ENCODE data around the gene AFAP1.
A peak's percentile ranks its signal among the peaks of the same experiment; 100 is the strongest.

The AFAP1 gene

DNA sequence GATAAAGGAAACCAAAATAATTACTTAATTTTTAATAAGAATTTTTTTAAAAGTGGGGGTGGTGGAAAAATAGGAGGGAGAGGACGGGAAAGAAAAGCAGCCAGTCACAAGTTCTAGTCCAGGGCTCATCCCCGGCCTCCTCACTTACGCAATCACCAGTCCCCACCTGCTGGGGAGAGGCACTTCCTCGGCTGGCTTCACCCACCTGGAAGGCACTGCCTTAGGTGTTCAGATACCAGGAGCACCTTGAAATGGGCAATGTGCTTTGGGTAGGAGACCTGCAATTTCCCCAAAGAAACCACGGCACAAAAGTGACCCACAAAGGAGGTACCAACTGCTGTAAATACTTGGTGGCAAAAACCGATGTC lies 23.8 kb downstream of the AFAP1 start:
- DNase-seq (ENCODE audit: low read depth) = no peak

DNA sequence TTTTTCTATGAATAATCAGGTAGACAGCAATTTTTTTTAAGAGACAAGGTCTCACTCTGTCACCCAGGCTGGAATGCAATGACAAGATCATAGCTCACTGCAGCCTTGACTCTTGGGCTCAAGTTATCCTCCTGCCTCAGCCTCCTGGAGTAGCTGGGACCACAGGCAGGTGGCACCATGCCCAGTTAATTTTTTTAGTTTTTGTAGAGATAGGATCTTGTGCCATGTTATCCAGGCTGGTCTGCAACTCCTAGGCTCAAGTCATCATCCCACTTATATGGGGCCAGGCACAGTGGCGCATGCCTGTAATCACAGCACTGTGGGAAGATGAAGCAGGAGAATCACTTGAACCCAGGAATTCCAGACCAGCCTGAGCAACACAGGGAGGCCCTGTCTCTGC lies 26.8 kb downstream of the AFAP1 start:
- DNase-seq (ENCODE audit: low read depth) = no peak

DNA sequence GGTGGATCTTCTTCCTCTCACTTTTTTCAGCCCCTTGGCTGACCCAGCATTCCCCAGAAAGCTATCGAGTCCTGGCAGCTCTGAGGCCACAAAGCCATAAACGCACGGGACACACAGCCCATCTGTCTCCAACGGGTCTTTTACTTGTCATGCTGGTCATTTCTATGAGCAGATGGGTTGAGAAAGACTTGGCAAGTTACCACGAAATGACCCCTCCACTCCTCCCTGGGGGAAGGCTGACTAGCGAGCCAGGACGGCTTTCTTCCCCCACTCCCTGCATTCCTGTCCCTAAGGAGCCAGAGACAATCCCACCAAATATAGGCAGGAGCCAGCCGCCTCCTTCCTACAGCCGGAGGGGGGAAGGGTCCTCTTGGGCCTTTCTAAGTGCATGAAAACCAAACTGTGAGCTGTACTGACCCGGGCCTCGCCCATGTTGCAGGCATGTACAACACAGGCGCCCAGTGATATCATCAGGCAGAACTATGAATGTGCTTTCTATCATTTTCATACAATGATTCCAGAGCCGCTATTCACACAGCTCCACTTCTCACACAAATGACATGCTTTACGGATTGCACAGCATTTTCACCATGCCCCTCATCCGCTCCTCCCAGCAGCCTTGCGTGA lies 28.6 kb downstream of the AFAP1 start:
- DNase-seq (ENCODE audit: low read depth) = peak; percentile 85

DNA sequence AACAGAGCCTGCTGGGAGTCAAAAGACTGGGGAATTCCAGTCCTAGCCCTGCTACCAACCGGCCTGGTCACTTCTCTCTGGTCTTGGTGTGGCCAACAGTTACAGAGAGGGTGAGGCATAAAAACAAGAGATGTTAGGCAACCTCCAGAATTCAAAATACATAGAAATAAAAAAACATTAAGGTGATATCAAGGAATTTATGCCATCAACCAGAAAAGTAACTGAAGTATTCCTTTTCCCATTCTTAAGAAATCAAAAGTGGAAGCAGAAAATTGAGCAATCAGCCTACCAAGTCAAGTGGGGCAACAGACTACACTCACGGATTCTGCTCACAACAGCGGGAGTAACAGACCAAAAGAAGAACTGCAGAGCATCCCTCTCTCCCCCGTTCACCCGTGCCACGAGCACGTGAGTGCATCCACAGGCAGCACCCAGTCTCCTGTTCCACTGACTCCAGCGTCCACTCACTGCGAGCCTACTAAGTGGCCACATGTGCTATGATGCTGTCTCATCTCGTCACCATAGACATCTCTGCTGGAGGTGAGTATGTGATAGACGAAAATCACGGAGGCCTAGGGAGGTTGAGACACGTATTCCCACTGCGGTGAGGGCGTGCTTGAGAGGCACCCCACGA lies 29.3 kb downstream of the AFAP1 start:
- peak; percentile 76 for DNase-seq (ENCODE audit: low read depth)

DNA sequence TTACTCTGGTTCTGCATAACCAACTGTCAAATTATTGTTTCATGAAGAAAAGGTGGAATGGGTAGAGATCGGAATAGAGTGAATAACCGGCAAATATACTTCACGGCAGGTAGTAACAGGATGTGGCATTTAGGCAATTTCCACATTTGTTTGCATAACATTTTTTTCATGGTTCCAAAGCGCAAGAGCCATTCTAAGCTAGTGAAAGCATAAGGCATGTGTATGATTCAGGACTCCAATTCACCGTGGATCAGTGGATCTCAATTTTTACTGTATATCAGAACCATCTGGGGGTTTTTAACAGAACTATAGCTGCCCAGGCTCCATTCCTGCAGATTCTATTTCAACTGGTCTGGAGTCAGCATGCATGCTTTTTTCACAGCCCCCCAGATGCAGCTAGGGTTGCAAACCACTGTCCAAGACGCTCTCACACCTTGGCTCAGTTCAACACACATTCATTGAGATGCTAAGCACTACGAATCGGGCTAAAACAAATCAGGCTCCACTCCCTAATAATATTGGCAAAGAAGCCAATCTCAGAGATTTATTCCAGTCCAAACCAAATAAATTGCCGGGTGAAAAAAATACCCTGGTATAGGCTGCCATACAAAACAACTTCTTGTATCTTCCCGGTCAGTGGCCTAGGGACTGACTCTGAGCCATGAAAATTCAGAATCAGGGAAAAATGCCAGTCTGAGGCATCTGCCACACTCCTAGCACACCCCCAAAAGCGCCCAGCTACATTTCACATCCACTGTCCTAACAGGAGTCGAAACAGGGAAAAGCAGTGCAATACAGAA lies 30.0 kb downstream of the AFAP1 start:
- peak; percentile 51 for DNase-seq (ENCODE audit: low read depth)

DNA sequence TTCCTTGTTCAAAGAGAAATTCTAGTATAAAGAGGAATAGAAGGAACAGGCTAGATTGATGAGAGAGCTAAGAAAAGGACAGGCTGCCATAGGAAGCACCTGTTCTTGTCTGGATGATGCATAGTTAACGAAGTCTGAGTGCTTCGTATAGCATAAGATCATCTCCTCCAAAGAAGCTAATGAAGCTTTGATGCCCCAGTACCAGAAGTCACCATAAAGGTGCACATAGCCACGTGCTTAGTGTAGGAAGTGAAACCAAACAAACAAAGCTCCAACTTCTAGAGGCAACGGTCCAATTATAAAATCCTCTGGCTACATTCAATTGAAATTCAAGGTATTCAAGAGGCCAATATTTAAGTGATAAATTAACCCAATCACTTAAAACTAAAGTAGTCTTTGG lies 31.0 kb downstream of the AFAP1 start:
- DNase-seq (ENCODE audit: low read depth) = no peak

DNA sequence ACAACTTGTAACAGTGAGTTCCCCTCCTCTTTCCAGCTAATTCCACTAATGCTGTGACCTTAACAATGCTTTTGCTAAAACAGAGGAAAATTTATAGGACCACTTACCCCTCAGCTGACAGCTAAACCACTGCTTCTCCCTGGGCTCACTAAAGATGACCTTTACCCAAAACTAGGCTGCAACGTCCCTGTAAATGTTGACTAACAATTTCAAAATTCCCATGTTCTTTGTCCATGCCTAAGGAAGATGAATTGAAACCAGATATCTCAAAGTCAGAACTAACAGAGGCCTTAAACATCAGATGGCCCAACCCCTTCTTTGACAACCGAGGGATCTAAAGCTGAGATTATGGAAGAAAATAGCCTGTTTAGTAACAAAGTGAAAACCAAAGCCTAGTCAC lies 32.5 kb downstream of the AFAP1 start:
- DNase-seq (ENCODE audit: low read depth) = no peak

DNA sequence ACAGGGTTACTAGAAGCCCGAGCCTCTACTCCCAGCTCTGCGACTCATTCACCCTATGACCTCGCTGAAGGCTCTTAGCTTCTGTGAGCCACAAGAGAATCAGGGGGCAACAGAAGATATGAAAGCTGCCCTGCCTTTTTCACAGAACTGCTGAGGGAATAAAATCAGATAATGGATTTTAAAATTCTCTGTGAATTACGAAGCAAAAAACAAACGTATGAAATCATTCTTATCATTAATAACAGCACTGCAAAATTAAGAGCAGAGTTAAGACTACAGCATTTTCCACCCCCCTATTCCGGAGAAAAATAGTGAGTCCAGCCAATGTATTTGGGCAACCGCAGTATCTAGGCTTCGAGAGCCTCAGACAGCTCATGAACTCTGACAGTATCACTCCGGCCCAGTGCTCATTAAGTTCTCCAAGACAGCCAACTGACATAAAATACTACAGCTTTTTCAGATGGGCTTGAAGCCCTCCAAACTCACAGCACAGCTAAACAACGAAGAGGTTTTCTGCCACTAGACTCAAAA lies 33.4 kb downstream of the AFAP1 start:
- DNase-seq (ENCODE audit: low read depth) = peak; percentile 44

DNA sequence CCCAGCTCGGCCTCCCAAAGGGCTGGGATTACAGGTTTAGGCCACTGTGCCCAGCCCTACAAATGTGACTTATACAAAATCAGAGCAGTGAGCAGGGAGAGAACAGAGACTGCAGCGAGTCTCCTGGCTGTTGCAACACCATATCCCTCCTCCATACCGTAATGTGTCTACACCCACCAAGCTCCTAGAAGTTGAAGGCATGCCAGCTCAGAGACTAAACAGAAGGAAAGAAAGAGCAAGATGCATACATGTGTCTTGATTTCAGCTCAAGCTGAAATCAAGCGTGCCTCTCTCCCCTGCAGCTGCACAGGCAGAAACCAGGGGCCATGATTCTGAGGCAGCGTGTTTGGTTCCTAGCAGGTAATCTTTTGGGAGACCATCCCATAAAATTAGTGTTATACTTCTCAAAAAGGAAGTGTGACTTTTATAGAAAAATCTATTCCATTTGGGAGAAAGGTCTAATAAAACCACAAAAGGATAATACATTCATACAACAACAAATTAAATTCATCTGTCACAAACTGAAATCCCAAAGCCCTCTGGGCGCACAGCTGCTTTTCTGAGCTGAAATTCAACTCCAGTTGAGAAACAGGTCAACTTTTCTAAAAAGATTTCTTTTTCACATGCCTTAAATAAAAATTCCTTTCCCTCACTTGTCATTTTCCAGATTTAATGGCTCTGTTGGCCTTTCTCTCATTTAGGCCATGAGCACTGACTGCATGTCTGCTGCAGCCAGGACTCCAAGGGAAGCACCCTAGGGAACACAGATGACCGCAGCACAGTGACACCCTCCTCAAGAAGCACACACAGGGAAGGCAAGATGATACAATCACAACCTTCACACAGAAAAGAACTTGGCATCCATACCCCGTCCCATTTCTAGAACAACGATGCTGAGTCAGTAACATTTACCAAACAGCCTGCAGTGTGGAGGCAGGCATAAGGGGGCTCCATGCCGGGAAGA lies 34.4 kb downstream of the AFAP1 start:
- DNase-seq (ENCODE audit: low read depth) = peak; percentile 96

DNA sequence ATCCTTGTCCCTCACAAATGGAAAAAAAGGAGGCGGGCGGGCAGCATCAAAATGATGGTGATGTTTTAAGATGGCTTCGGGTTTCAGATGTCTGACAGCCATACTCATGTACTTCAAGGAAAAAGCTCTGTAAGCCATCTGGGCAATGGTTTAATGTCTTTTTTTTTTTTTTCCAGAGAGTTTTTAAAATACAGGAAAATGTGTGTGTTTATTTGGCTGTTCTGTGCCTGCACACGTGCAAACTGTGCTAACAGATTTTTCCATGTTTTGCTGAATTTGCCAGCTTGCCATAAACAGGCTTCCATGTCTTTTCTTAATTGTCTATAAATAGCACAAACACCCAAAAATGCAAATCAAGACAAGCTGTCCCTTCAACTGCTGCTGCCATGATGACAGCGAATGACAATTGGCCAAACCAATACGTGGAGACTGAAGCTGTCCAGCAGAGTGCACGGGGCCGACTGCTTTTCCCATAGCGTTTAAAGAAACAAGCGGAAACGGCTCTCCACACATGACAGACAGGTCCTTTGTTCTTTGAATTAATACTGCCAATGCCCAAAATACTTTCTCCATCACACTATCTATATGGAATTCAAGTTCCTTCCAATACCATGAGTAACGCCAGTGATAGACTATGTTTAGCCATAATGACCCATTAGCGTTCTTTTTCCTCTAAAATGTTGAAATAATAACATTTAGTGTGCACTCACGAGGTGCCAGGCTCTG lies 35.7 kb downstream of the AFAP1 start:
- DNase-seq (ENCODE audit: low read depth) = peak; percentile 81

DNA sequence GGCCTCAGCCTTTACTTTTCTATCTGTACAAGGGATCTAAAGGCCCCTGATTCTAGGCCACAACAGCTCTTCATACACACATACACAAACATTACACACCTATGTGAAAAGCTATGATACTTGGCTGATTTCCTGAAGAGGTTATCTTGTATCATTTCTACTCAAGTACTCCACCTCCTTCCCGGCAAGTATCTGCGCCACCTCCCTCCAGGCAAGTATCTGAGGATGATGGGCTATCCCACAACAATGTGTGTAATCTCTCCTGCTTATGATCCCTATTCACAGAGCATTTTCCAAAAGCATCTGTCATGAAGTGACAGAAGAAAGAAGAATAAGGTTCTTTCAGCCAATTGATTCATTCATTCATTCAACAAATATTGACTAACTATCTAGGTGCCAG lies 36.8 kb downstream of the AFAP1 start:
- no peak for DNase-seq (ENCODE audit: low read depth)

DNA sequence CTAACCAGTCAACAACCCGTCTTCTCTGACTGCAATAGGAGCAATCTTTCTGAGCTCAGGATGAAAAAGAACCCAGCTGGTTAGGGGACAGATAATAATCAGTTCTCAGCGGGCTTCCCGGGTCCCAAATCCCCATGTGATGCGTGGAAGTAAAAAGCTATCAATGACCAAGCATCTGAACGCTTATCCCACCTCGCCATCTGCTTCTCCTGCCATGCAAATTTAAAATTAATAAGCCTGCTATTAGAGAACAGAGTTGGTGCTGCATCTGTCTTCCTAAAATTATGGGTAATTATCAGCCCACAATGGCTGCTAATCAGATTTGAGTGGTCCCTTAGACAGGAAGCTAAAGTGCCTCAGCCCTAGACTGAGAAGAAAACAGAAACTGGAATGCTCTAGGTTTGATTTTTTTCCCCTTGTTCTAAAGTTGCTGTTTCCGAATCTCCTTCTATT lies 37.5 kb downstream of the AFAP1 start:
- no peak for DNase-seq (ENCODE audit: low read depth)

DNA sequence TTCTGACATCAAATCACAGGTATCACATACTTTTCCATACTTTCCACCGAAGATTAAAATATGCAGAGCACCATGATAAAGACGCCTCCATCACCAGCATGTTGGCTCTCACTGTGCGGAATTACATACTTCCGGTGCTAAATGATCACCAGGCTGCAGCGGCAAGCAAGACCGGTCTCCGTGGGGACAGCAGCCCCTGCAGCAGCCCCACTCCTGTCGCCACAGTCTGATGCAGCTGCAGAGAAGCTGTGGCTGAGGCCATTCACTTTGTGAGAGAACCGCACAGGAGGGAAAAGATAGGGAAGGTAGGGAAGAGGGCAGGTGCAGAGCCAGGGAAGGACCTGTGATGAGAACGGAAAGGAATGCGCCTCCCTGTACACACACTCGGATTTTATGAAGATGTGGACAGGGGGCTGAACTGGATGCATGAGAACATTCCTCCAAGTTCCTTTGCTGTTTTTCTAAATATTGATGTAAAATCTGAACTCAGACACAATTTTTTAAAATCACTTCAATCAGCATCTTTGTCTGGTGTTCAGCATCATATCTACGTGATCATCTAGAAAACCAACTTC lies 38.3 kb downstream of the AFAP1 start:
- peak; percentile 79 for DNase-seq (ENCODE audit: low read depth)

DNA sequence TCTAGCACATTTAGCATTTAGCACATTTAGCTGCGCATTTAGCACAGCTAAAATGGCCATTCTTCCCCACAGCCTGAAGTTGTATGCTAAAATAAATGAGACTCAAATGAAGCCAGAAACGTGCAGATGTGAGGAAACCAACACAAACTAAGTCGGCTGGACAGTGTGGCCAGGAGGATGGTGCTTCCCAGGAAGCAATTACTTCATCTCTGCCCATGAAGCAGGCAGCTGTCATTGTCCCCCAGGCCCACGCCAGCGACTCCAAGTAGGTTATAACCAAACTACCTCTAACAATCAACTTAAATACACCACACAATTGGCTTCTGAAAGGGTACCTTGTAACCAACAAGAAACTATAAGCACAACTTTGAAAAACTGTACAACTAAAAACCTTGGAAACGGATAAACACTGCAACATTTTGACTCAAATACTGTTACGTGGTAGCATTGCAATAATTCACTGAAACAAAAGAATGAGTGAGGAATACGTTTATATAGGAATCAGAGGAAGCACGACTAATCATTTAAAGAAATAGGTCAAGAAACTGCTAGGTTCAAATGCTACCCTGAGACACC lies 39.2 kb downstream of the AFAP1 start:
- DNase-seq (ENCODE audit: low read depth) = no peak

DNA sequence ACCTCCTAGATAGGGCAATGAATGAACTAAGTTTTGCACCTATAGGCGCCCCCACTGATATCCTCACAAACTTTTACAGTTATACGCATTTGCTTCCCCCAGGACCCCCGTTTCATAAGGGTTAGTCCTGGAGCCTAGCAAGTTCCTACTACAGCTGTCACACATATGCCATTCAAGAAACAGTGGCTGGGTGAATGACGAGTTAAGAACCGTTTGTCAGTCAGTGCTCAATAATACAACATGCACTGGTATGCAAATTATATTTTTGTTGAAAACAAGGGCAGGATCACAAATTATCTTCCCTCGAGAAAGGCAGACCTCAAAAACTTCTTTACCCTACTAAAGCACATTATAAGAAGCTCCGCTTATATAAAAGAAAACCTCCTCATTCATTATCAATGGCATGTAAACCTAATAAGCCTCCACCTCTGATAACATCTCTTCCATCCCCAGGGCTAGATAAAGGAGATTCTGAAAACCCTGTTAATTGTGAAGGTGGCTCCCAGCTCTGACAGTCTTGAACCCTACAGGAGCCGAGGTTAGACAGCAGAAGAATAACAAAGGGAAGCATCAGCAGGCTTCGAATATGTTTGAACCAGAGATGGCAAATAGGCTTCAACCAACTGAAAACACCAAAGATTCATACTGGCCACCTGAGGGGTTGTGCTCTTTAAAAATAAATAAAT lies 40.3 kb downstream of the AFAP1 start:
- DNase-seq (ENCODE audit: low read depth) = no peak

DNA sequence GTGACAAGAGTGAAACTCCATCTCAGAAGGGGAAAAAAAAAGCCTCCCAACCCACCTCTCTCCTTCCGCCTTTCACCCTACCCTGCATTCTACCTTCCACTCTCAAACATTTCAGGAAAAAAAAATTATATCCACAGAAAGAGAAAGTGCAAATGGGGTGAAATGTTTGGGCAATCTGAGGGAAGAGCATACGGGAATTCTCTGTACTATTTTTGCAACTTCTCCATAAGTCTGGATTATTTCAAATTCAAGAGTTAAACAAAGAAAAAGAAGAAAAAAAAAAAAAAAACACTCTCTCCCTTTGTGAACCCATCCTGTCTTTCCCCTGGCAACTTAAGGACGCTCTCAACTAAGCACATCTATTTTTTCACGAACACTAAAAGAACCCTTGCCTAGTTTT lies 41.3 kb downstream of the AFAP1 start:
- DNase-seq (ENCODE audit: low read depth) = no peak

DNA sequence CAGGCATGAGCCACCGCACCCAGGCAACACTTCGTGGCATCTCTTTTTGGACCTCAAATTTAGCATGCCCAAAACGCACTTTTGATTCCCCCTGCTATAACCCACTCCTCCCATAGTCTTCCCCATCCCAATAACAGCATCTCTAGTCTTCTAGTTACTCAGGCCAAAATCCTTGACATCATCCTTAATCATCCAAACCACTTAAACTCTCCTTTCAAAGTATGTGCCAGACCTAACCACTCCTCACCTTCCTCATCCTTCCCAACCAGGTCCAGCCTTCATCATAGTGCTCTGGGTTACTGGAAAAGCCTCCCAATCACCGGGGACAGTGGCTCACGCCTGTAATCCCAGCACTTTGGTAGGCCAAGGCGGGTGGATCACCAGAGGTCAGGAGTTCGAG lies 41.9 kb downstream of the AFAP1 start:
- no peak for DNase-seq (ENCODE audit: low read depth)

DNA sequence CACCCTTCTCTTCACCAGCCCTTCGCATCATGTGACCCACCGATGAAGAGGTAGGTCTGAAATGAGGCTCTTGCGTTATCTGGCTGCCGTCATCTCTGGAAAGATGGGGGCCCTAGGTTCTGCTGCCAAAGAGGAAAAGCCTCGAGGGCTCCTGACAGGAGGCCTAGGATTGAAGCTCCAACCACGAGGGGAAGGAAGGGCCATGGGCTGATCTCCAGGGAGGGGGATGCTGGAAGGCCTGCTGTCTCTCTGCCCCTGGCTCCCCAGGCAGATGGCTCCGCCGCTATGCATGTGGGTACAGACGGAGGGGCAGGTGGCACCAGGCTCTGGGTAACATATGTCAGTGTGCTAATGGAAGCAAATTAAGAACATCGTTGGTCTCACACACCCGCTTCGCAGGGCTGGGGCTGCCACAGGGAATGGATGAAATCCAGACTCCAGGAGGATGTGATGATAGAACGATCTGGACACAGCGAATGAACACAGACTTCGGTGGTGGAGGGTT lies 44.9 kb downstream of the AFAP1 start:
- DNase-seq (ENCODE audit: low read depth) = no peak

DNA sequence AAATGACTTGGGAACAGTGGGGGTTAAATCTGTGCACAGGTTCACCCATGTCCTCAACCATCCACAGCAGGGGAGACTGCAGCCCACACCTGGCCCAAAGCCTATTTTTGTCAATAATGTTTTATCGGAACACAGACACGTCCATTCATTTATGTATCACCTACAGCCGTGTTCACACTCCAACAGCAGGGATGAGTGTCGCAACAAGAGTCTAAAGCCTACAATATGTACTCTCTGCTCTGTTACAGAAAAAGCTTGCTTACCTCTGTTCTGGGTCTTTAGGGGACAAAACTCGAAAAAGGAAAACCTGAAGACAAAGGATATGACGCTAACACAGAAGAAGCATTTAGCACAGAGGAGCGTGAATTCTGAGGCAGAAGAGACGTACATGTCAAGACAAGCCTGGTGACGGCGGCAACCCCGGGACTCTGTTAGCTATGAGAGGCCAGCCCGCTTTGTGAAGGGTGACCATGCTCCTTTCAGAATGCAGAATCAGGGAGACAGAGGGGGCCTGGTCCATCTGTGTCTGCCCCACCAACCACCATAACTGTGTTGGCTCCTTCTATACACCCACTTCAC lies 45.5 kb downstream of the AFAP1 start:
- DNase-seq (ENCODE audit: low read depth) = no peak
